ENCODE results near the gene PXMP4.
"Not testable (repeated sequence)": the region's sequence is repeated elsewhere in the genome, so short reads cannot be mapped to it uniquely, and the experiment has no call there.

Gene PXMP4

DNA sequence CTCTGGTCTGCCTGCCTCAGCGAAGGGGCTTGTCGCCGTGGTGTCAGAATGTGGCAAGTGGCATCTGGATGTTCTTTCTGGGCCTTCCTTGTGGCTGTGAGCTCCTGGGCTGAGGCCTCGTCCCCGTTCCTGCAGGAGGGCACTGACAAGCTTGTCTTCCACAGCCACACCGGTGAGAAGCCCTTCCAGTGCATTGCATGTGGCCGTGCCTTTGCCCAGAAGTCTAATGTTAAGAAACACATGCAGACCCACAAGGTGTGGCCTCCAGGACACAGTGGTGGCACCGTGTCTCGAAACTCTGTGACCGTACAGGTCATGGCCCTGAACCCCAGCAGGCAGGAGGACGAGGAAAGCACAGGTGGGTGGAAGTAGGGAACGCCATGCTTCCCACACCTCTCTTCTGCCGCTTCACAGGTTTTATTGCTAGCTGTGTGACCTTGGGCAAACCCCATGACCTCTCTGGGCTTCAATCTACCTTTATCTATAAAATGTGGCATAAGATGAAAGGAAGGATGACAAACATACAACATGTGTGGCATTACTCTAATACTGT is 41.7 kb upstream of the PXMP4 start:
- no peak for DNase-seq (ENCODE audit: low read depth, low spot score)
- no peak for TF ChIP-seq CTCF (IDR thresholded peaks at IDR 0.05; ENCODE audit: low read depth, low read length)
- no peak overlapping the region for H3K4me3 ChIP-seq (ENCODE audit: low read depth, low read length)
- in situ Hi-C loops (cut with HindIII; ENCODE audit: low sequenced_read_pairs): no loop called here

- TF ChIP-seq CTCF (IDR thresholded peaks at IDR 0.05; ENCODE audit: low read depth, low read length): no peak
- in situ Hi-C loops (cut with HindIII; ENCODE audit: low sequenced_read_pairs): no loop called here
- no peak overlapping the region for H3K4me3 ChIP-seq (ENCODE audit: low read depth, low read length)
- no peak for DNase-seq (ENCODE audit: low read depth, low spot score)
Observed at GRCh38 chr20:33757458-33757857, 37.3 kb upstream of the PXMP4 start.

- no peak for TF ChIP-seq CTCF (IDR thresholded peaks at IDR 0.05; ENCODE audit: low read depth, low read length)
- no peak overlapping the region for H3K4me3 ChIP-seq (ENCODE audit: low read depth, low read length)
- DNase-seq (ENCODE audit: low read depth, low spot score): no peak
- in situ Hi-C loops (cut with HindIII; ENCODE audit: low sequenced_read_pairs): no loop called here
Observed at GRCh38 chr20:33757046-33757445, 36.9 kb upstream of the PXMP4 start.

- in situ Hi-C loops (cut with HindIII; ENCODE audit: low sequenced_read_pairs); DNase-seq (ENCODE audit: low read depth, low spot score); H3K4me3 ChIP-seq (ENCODE audit: low read depth, low read length): not testable (repeated sequence)
Observed at GRCh38 chr20:33755936-33756490, 35.9 kb upstream of the PXMP4 start.

- no peak for TF ChIP-seq CTCF (IDR thresholded peaks at IDR 0.05; ENCODE audit: low read depth, low read length)
- in situ Hi-C loops (cut with HindIII; ENCODE audit: low sequenced_read_pairs): no loop called here
- H3K4me3 ChIP-seq (ENCODE audit: low read depth, low read length): no peak overlapping the region
- no peak for DNase-seq (ENCODE audit: low read depth, low spot score)
Observed at GRCh38 chr20:33753763-33754162, 33.7 kb upstream of the PXMP4 start.

DNA sequence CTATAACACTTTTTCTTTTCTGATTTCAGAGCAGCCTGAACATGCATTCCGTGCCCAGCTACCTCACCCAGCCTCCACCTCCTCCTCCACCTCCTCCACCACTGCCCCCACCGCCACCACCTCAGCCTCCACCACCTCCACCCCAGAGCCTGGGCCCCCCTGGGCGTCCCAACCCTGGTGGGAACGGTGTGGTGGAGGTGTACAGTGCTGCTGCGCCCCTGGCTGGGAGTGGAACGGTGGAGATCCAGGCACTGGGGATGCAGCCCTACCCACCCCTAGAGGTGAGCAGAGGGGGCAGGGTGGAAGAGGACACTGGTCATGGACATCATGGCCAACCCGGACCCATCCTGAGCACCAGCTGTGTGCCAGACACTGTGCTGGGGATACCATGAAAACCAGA is 33.0 kb upstream of the PXMP4 start:
- DNase-seq (ENCODE audit: low read depth, low spot score): no peak
- no peak for TF ChIP-seq CTCF (IDR thresholded peaks at IDR 0.05; ENCODE audit: low read depth, low read length)
- in situ Hi-C loops (cut with HindIII; ENCODE audit: low sequenced_read_pairs): no loop called here
- H3K4me3 ChIP-seq (ENCODE audit: low read depth, low read length): no peak overlapping the region

DNA sequence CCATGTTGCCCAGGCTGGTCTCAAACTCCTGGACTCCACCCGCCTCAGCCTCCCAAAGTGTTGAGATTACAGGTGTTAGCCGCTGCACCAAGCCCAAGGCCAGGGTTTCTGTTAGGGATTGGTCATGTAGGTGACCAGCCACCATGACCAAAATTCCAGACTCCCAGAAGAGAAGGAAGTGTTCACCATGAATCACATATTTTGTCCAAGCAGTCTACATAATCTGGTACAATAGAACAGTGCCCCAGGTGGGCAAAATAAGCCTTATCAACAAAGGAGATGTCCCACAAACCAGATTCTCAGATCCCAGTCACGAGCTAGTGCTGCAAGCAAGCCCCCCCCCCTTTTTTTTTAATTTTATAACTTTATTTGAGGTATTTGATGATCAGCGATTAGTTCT is 31.7 kb upstream of the PXMP4 start:
- no peak for DNase-seq (ENCODE audit: low read depth, low spot score)
- TF ChIP-seq CTCF (IDR thresholded peaks at IDR 0.05; ENCODE audit: low read depth, low read length): no peak
- in situ Hi-C loops (cut with HindIII; ENCODE audit: low sequenced_read_pairs): no loop called here
- H3K4me3 ChIP-seq (ENCODE audit: low read depth, low read length): no peak overlapping the region

Data from astrocyte of the spinal cord (primary cell).